Muscle layer of colon (tissue), 2 donors: ENCODE measurements around the gene CLEC17A.
"Not testable (repeated sequence)": the region's sequence is repeated elsewhere in the genome, so short reads cannot be mapped to it uniquely, and the experiment has no call there.

Experiments used
- H3K27ac ChIP-seq: one replicate; pipeline ENCODE4 v1.7.0; 2013; ENCODE audit warnings: low read depth, mild to moderate bottlenecking, low read length, moderate library complexity
- H3K27me3 ChIP-seq, 2 donors: one replicate each; pipeline ENCODE4 v1.7.0; 2013; ENCODE audit warnings: low read length in 2 of 2, mild to moderate bottlenecking in 2 of 2; ENCODE audit not compliant: insufficient read depth in 2 of 2, control insufficient read depth in 1 of 2
- H3K36me3 ChIP-seq: one replicate; pipeline ENCODE4 v1.7.0; 2013; ENCODE audit warnings: mild to moderate bottlenecking, low read length; ENCODE audit not compliant: insufficient read depth
- H3K4me1 ChIP-seq: one replicate; pipeline ENCODE4 v1.7.0; 2013; ENCODE audit warnings: mild to moderate bottlenecking, low read length; ENCODE audit not compliant: insufficient read depth
- H3K4me3 ChIP-seq, 2 donors: one replicate each; pipeline ENCODE4 v1.7.0; 2013; ENCODE audit warnings: low read length in 2 of 2, low read depth in 1 of 2, mild to moderate bottlenecking in 1 of 2, moderate library complexity in 1 of 2
- H3K9ac ChIP-seq: one replicate; pipeline ENCODE4 v1.7.0; 2013; ENCODE audit warnings: low read length
- H3K9me3 ChIP-seq: one replicate; pipeline ENCODE4 v1.7.0; 2013; ENCODE audit warnings: mild to moderate bottlenecking, low read length
- donor health status: abdominal sarcoma.
- donor health status: Adenocarcinoma of cecum.

The CLEC17A gene

DNA sequence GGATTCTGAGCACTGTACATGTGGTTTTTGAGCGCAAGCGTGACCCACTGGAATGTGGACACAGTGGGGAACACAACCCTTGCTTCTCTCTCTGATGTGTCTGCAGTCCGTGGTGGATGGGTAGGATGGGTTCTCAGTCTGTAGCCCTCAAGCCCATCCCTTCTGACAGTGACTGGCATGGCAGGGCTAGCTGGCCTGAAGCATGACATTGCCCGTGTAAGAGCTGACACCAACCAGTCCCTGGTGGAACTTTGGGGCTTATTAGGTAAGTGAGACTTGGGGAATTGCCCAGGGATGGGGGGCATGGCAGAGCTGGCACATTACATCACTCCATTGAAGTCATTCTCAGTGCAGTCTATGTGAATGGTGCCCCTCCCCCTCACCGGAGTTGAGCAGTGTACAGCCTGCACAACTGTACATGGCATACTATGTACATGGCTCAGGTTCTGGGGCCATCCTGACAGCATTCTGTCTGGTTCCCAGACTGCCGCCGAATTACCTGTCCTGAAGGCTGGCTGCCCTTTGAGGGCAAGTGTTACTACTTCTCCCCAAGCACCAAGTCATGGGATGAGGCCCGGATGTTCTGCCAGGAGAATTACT lies 16.8 kb downstream of the CLEC17A start:
- no peaks in the 10 kb centered on the region for H3K9me3 ChIP-seq
- H3K27me3 ChIP-seq = no peaks in the 10 kb centered on the region
- H3K36me3 ChIP-seq = no peaks in the 10 kb centered on the region
- H3K27ac ChIP-seq = no peak overlapping the region
- H3K9ac ChIP-seq = no peak overlapping the region
- H3K4me3 ChIP-seq = no peak overlapping the region
- no peaks in the 10 kb centered on the region for H3K4me1 ChIP-seq

DNA sequence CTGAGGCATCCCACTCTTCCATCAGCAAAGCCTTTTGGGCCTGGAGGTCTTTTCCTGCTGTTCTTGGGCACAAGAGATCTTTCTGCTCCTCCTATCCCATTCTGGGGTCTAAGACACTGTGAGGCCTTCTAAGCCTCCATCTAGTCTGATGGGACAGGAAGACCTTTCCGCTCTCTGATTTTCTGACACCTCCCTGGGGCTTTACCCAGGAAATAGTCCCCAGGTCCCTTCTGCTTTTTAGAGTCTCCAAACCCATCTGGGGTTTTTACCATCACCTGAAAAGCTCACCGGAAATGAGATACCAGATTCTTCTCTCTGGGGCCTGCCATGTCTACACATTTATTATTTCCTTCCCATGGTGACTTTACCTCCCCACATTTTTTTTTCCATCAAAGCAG lies 21.1 kb downstream of the CLEC17A start:
- no peaks in the 10 kb centered on the region for H3K36me3 ChIP-seq
- H3K4me3 ChIP-seq = no peak overlapping the region
- H3K27ac ChIP-seq = no peak overlapping the region

GRCh38 chr19:14606627-14607026 lies 23.7 kb downstream of the CLEC17A start:
- no peaks in the 10 kb centered on the region for H3K36me3 ChIP-seq
- H3K27ac ChIP-seq = no peak overlapping the region
- H3K27me3 ChIP-seq = no peaks in the 10 kb centered on the region
- H3K9me3 ChIP-seq = no peaks in the 10 kb centered on the region
- no peak overlapping the region for H3K4me3 ChIP-seq
- no peaks in the 10 kb centered on the region for H3K4me1 ChIP-seq
- no peak overlapping the region for H3K9ac ChIP-seq

More for the DNA sequence above, 21.1 kb downstream of the CLEC17A start:
- Histone ChIP-seq H3K4me1 (no peaks in the 10 kb centered on the region), H3K9me3 (no peaks in the 10 kb centered on the region), H3K9ac (no peak overlapping the region), H3K27me3 (no peaks in the 10 kb centered on the region)

DNA sequence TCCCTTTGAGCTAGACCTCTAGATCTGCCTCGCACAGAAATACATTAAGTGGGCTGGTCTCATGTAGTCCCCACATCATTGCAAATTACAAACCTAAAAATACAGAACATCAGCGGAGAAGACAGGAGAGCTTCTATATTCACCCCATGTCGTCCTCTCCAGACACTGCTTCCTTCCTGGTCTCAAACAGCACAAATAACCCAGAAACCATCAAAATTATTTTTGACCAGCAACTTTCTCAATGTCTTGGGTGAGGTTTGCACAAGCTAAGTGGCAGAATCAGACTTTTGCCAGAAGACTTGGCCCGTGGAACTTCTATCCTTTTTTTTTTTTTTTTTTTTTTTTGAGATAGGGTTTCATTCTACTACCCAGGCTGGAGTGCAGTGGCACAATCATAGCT lies 28.2 kb downstream of the CLEC17A start:
- Histone ChIP-seq H3K36me3 (no peaks in the 10 kb centered on the region), H3K27me3 (no peaks in the 10 kb centered on the region), H3K4me1 (no peaks in the 10 kb centered on the region), H3K9ac (no peak overlapping the region), H3K9me3 (no peaks in the 10 kb centered on the region), H3K4me3 (no peak overlapping the region), H3K27ac (no peak overlapping the region)

GRCh38 chr19:14612242-14612641 lies 29.4 kb downstream of the CLEC17A start:
- not testable (repeated sequence) for H3K27ac ChIP-seq

GRCh38 chr19:14612657-14613056 lies 29.8 kb downstream of the CLEC17A start:
- Histone ChIP-seq H3K27me3 (no peaks in the 10 kb centered on the region), H3K9ac (no peak overlapping the region), H3K27ac (no peak overlapping the region), H3K9me3 (no peaks in the 10 kb centered on the region), H3K4me1 (no peaks in the 10 kb centered on the region), H3K4me3 (no peak overlapping the region), H3K36me3 (no peaks in the 10 kb centered on the region)

More at GRCh38 chr19:14612242-14612641, 29.4 kb downstream of the CLEC17A start:
- H3K9me3 ChIP-seq, H3K9ac ChIP-seq, H3K36me3 ChIP-seq, H3K27me3 ChIP-seq, H3K4me1 ChIP-seq, H3K4me3 ChIP-seq: not testable (repeated sequence)

DNA sequence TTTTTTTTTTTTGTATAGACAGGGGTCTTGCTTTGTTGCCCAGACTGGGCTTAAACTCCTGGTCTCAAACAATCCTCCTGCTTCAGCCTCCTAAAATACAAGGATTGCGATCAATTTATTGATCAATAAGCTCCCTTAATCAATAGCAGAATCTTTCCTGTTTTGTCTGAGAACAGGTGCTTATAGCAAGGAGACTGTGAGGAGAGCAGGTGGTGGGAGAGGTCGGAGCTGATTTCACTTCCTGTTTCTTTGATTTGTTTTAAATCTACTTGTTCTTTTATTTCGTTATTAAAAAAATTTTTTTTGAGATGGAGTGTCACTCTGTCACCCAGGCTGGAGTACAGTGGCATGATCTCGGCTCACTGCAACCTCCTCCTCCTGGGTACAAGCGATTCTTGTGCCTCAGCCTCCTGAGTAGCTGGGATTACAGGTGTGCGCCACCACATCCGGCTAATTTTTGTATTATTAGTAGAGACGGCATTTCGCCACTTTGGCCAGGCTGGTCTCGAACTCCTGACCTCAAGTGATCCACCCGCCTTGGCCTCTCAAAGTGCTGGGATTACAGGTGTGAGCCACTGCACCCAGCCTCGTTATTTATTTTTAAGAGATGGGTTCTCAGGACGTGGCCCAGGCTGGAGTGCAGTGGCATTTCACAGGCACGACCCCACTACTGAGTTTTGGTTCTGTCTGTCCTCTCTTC lies 30.7 kb downstream of the CLEC17A start:
- not testable (repeated sequence) for H3K4me3 ChIP-seq, H3K9me3 ChIP-seq, H3K27ac ChIP-seq, H3K9ac ChIP-seq, H3K4me1 ChIP-seq, H3K36me3 ChIP-seq, H3K27me3 ChIP-seq

GRCh38 chr19:14614099-14614412 lies 31.2 kb downstream of the CLEC17A start:
- H3K27ac ChIP-seq = no peak overlapping the region
- no peak overlapping the region for H3K9ac ChIP-seq
- no peak overlapping the region for H3K4me3 ChIP-seq
- H3K27me3 ChIP-seq = no peaks in the 10 kb centered on the region
- H3K4me1 ChIP-seq = no peaks in the 10 kb centered on the region
- H3K36me3 ChIP-seq = no peaks in the 10 kb centered on the region
- no peaks in the 10 kb centered on the region for H3K9me3 ChIP-seq

GRCh38 chr19:14615623-14616022 lies 32.7 kb downstream of the CLEC17A start:
- H3K9ac ChIP-seq = no peak overlapping the region
- H3K4me3 ChIP-seq = no peak overlapping the region
- no peak overlapping the region for H3K27ac ChIP-seq
- no peaks in the 10 kb centered on the region for H3K9me3 ChIP-seq
- H3K27me3 ChIP-seq = no peaks in the 10 kb centered on the region
- no peaks in the 10 kb centered on the region for H3K4me1 ChIP-seq
- H3K36me3 ChIP-seq = no peaks in the 10 kb centered on the region

DNA sequence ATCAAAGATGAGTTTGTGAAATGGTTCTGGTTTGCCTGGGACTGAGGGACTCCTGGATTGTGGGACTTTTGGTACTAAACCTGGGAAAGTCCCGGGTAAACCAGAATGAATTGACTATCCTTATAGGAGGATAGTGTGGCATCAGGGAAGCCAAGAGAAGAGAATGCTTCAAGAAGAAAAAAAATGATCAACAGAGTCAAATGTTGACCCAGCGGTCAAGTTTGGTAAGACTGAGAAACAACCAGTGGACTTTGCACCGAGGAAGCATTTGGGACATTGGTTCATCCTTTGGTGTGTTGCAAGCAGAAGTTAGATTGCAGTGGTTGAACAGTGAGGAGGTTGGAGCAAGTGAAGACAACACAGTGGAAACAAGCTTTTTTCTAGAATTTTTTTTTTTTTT lies 33.5 kb downstream of the CLEC17A start:
- H3K4me1 ChIP-seq = no peaks in the 10 kb centered on the region
- no peak overlapping the region for H3K9ac ChIP-seq
- H3K4me3 ChIP-seq = no peak overlapping the region
- H3K27ac ChIP-seq = no peak overlapping the region
- no peaks in the 10 kb centered on the region for H3K27me3 ChIP-seq
- no peaks in the 10 kb centered on the region for H3K36me3 ChIP-seq
- H3K9me3 ChIP-seq = no peaks in the 10 kb centered on the region

- no peak overlapping the region for H3K4me3 ChIP-seq
- H3K36me3 ChIP-seq = no peaks in the 10 kb centered on the region
- H3K27me3 ChIP-seq = no peaks in the 10 kb centered on the region
- H3K9me3 ChIP-seq = no peaks in the 10 kb centered on the region
- H3K4me1 ChIP-seq = no peaks in the 10 kb centered on the region
- H3K27ac ChIP-seq = no peak overlapping the region
- no peak overlapping the region for H3K9ac ChIP-seq
These were observed 36.5 kb downstream of the CLEC17A start for GRCh38 chr19:14619404-14619803.

- not testable (repeated sequence) for H3K9me3 ChIP-seq, H3K27ac ChIP-seq, H3K9ac ChIP-seq, H3K27me3 ChIP-seq, H3K4me1 ChIP-seq, H3K36me3 ChIP-seq, H3K4me3 ChIP-seq
These were observed 41.6 kb downstream of the CLEC17A start for GRCh38 chr19:14624491-14624890.
